GM12891 (cell line): ENCODE data around the gene ADCY2.

Experiments used
- PAX5 ChIP-seq: IDR thresholded peaks from 2 replicates; pipeline ENCODE4 v1.6.1; 2011; ENCODE audit warnings: low read length, moderate library complexity, mild to moderate bottlenecking; ENCODE audit not compliant: insufficient read depth, severe bottlenecking
- POLR2A ChIP-seq: IDR thresholded peaks from 2 replicates; pipeline ENCODE4 v1.6.1; 2011; ENCODE audit warnings: low read depth, low read length, control low read depth
- POLR2AphosphoS5 ChIP-seq: IDR thresholded peaks from 2 replicates; pipeline ENCODE4 v1.6.1; 2011; ENCODE audit warnings: low read depth, low read length, control low read depth
- POU2F2 ChIP-seq: IDR thresholded peaks from 2 replicates; pipeline ENCODE4 v1.6.1; 2011; ENCODE audit warnings: low read depth, mild to moderate bottlenecking, control low read depth, low read length, moderate library complexity
- SPI1 ChIP-seq: IDR thresholded peaks from 2 replicates; pipeline ENCODE4 v1.6.1; 2011; ENCODE audit warnings: low read depth, low read length, control low read depth
- TAF1 ChIP-seq: IDR thresholded peaks from 2 replicates; pipeline ENCODE4 v1.6.1; 2011; ENCODE audit warnings: low read depth, low read length, control low read depth

DNA sequence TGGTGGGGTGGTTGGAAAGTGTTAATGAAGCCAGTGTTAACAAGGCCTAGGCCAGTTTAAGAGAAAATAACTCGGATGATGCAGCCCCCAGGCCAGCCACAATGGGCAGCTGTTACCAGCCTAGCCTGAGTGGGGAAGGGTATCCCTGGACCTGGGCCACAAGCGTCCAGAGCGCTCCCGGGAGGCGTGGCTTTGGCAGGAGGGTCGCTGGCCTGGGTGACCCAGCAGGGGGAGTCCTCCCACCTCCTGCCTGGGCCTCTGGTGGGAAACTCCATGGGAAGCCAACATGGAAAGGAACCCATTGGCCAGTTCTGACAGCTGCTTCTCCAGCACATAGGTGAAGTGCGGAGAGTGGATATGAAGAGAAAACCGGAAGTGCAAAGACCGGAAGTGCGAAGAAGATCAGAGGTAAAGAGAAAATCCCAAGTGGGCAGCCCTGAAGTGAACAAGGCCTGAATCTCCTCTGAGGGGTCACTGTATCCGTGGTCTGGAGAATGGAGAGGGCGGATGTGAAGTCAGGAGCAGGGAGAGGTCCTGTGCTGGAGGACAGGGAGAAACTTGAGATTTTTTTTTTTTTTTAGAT lies 79.0 kb downstream of the ADCY2 start:
- TF ChIP-seq POLR2AphosphoS5, result no peak
- no peak for TF ChIP-seq POU2F2
- TF ChIP-seq POLR2A, result no peak
- TF ChIP-seq TAF1, result no peak
- TF ChIP-seq PAX5, result no peak
- TF ChIP-seq SPI1, result no peak
